ENCODE measurements around the gene GRM7.

DNA sequence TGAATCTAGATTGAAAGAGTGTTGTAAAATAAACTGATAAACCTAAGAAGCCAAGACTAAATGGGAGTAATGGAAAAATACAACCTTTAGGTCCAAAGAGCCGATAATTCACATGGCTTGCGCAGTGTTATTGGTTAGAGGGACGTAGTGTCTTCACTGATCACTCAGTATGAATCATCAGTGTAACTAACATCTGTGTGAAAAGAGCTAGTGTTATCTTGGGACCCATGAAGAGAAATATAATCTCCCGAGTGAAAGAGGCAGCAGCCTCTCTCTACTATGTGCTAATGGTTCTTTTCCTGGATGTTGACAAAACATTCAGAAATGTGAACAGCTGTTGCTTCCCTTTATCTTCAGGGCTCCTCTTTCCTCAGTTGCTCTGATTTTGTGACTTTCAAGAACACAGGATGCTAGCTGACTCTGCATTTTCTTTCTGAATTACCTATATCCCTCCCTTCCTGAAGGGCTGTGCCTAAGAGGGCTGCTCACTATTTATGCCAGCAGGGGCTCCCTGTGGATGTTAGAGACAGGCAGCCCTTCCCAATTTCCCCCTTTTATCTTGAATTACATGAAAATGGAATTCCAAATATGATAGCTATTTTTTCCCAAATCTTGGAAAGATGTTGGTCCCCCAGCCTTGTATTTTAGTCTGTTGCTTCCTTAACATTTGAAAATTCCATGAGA lies 128.8 kb downstream of the GRM7 start:
- TF ChIP-seq GTF2E2 (tag; IDR thresholded peaks at IDR 0.05) = no peak
- TF ChIP-seq POLR2AphosphoS2 (IDR thresholded peaks at IDR 0.05; ENCODE audit: low read length) = no peak
- TF ChIP-seq, protein P1, sequence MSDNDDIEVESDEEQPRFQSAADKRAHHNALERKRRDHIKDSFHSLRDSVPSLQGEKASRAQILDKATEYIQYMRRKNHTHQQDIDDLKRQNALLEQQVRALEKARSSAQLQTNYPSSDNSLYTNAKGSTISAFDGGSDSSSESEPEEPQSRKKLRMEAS (CRISPR knock-in tag; IDR thresholded peaks at IDR 0.05) = no peak
- no peak for TF ChIP-seq POLR2AphosphoS5 (IDR thresholded peaks at IDR 0.05; ENCODE audit: control insufficient read depth, insufficient read depth, low read depth, low read length)
- no peak for TF ChIP-seq TCF7 (IDR thresholded peaks at IDR 0.05; ENCODE audit: borderline replicate concordance)
- TF ChIP-seq, protein P2, sequence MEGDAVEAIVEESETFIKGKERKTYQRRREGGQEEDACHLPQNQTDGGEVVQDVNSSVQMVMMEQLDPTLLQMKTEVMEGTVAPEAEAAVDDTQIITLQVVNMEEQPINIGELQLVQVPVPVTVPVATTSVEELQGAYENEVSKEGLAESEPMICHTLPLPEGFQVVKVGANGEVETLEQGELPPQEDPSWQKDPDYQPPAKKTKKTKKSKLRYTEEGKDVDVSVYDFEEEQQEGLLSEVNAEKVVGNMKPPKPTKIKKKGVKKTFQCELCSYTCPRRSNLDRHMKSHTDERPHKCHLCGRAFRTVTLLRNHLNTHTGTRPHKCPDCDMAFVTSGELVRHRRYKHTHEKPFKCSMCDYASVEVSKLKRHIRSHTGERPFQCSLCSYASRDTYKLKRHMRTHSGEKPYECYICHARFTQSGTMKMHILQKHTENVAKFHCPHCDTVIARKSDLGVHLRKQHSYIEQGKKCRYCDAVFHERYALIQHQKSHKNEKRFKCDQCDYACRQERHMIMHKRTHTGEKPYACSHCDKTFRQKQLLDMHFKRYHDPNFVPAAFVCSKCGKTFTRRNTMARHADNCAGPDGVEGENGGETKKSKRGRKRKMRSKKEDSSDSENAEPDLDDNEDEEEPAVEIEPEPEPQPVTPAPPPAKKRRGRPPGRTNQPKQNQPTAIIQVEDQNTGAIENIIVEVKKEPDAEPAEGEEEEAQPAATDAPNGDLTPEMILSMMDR (IDR thresholded peaks at IDR 0.05 in 2 of 3, conservative IDR thresholded peaks at IDR 0.05 in 1 of 3; ENCODE audit: insufficient read depth in 2 of 3, low read depth in 1 of 3, low read length in 3 of 3) = no peak
- TF ChIP-seq ZBTB49 (CRISPR knock-in tag; IDR thresholded peaks at IDR 0.05; ENCODE audit: borderline replicate concordance) = no peak
- no peak for TF ChIP-seq ZMIZ1 (IDR thresholded peaks at IDR 0.05; ENCODE audit: low read depth in 2 of 2, low read length in 2 of 2)
- TF ChIP-seq, protein P3, sequence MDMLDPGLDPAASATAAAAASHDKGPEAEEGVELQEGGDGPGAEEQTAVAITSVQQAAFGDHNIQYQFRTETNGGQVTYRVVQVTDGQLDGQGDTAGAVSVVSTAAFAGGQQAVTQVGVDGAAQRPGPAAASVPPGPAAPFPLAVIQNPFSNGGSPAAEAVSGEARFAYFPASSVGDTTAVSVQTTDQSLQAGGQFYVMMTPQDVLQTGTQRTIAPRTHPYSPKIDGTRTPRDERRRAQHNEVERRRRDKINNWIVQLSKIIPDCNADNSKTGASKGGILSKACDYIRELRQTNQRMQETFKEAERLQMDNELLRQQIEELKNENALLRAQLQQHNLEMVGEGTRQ (CRISPR knock-in tag; IDR thresholded peaks at IDR 0.05) = no peak

Measured in K562 (cell line).